Activated naive CD4-positive, alpha-beta T cell treated with anti-CD3 and anti-CD28 coated beads, Interleukin-2, amount 50 U/mL, for 72 hours (primary cell): ENCODE results near the gene MR1. TPM values are rescaled to one million over a fixed set of nuclear protein-coding genes. Genes with fewer than 3 reads are reported as not detected.

Experiments used
- ATAC-seq, 2 donors: fragments of 150-1000 bp; cut with Tn5 transposase; 2 replicates each; pipeline ENCODE4 v1.10.0; 2021; ENCODE audit warnings: mild to moderate bottlenecking in 2 of 2, moderate library complexity in 2 of 2
- DNase-seq, 2 donors: peaks; one replicate each; pipeline ENCODE4 v3.0.0; 2021 to 2022; ENCODE audit warnings: low spot score in 2 of 2
- H3K27ac Mint-ChIP-seq, 2 donors: one replicate each; pipeline ENCODE4 v1.8.0; 2022; ENCODE audit warnings: mild to moderate bottlenecking in 2 of 2, mixed read lengths in 2 of 2
- H3K36me3 Mint-ChIP-seq, 2 donors: one replicate each; pipeline ENCODE4 v1.8.0; 2022; ENCODE audit warnings: mixed read lengths in 2 of 2
- H3K9me3 Mint-ChIP-seq, 2 donors: one replicate each; pipeline ENCODE4 v1.8.0; 2022; ENCODE audit warnings: mixed read lengths in 2 of 2
- total RNA-seq, 2 donors: library from RNA; stranded (reverse); gene quantifications; one replicate each; pipeline ENCODE4 v1.2.3, GENCODE V29; 2022

The MR1 gene
- total RNA-seq, 2 donors from 2014 or later, result 13.5 to 27.4 TPM

- Mint-ChIP-seq H3K9me3 (no peaks in the 10 kb centered on the region), H3K27ac (peak overlapping the region; percentile 1 to 100), H3K36me3 (peaks cover 45 to 57% of the 10 kb centered on the region in 2 donors)
- ATAC-seq, result no peak
- DNase-seq, result no peak
Observed at GRCh38 chr1:181092883-181093458, 59.2 kb downstream of the MR1 start.

- Mint-ChIP-seq H3K36me3 (peaks cover 43 to 49% of the 10 kb centered on the region in 2 donors), H3K27ac (no peak overlapping the region), H3K9me3 (no peaks in the 10 kb centered on the region)
- no peak for DNase-seq
- ATAC-seq, result no peak
Observed at GRCh38 chr1:181094416-181095212, 60.8 kb downstream of the MR1 start.

GRCh38 chr1:181095260-181095659 lies 61.5 kb downstream of the MR1 start:
- ATAC-seq, result no peak
- H3K36me3 Mint-ChIP-seq, result peaks cover 37 to 42% of the 10 kb centered on the region in 2 donors

GRCh38 chr1:181095763-181096184 lies 62.0 kb downstream of the MR1 start:
- H3K9me3 Mint-ChIP-seq, result no peaks in the 10 kb centered on the region
- DNase-seq (no peak), ATAC-seq (no peak)
- peaks cover 34 to 37% of the 10 kb centered on the region in 2 donors for H3K36me3 Mint-ChIP-seq
- no peak overlapping the region for H3K27ac Mint-ChIP-seq

More at GRCh38 chr1:181095260-181095659, 61.5 kb downstream of the MR1 start:
- H3K27ac Mint-ChIP-seq, result no peak overlapping the region
- DNase-seq, result no peak
- no peaks in the 10 kb centered on the region for H3K9me3 Mint-ChIP-seq

GRCh38 chr1:181097242-181097641 lies 63.5 kb downstream of the MR1 start:
- peaks cover 19 to 22% of the 10 kb centered on the region in 2 donors for H3K36me3 Mint-ChIP-seq
- H3K27ac Mint-ChIP-seq, result peak overlapping the region in 1 of 2 donors; percentile 99
- DNase-seq (no peak), ATAC-seq (no peak)
- no peaks in the 10 kb centered on the region for H3K9me3 Mint-ChIP-seq

GRCh38 chr1:181099152-181100014 lies 65.6 kb downstream of the MR1 start:
- peaks cover 2 to 9% of the 10 kb centered on the region in 2 donors for H3K36me3 Mint-ChIP-seq
- DNase-seq (peak; percentile 46 to 75), ATAC-seq (peak; percentile 80 to 89)
- H3K27ac Mint-ChIP-seq, result peak overlapping the region; percentile 95 to 99
- H3K9me3 Mint-ChIP-seq, result no peaks in the 10 kb centered on the region

GRCh38 chr1:181100015-181100905 lies 66.5 kb downstream of the MR1 start:
- ATAC-seq (peak; percentile 23 to 41), DNase-seq (no peak)
- peaks cover 0 to 7% of the 10 kb centered on the region in 2 donors for H3K36me3 Mint-ChIP-seq
- no peaks in the 10 kb centered on the region for H3K9me3 Mint-ChIP-seq
- H3K27ac Mint-ChIP-seq, result peak overlapping the region; percentile 95 to 99

- H3K27ac Mint-ChIP-seq, result peak overlapping the region in 1 of 2 donors; percentile 99
- H3K36me3 Mint-ChIP-seq, result peaks cover 0 to 7% of the 10 kb centered on the region in 2 donors
- DNase-seq, result no peak
- ATAC-seq, result no peak
- H3K9me3 Mint-ChIP-seq, result no peaks in the 10 kb centered on the region
Observed at GRCh38 chr1:181100934-181101333, 67.2 kb downstream of the MR1 start.

- Mint-ChIP-seq H3K27ac (peak overlapping the region in 1 of 2 donors; percentile 99), H3K36me3 (peaks cover 0 to 7% of the 10 kb centered on the region in 2 donors), H3K9me3 (no peaks in the 10 kb centered on the region)
- DNase-seq (no peak), ATAC-seq (no peak)
Observed at GRCh38 chr1:181101581-181102226, 67.9 kb downstream of the MR1 start.

GRCh38 chr1:181102841-181103240 lies 69.1 kb downstream of the MR1 start:
- H3K27ac Mint-ChIP-seq, result peak overlapping the region in 1 of 2 donors; percentile 23
- peaks cover 0 to 5% of the 10 kb centered on the region in 2 donors for H3K36me3 Mint-ChIP-seq
- DNase-seq, result no peak
- ATAC-seq, result no peak
- no peaks in the 10 kb centered on the region for H3K9me3 Mint-ChIP-seq

GRCh38 chr1:181103399-181103798 lies 69.6 kb downstream of the MR1 start:
- DNase-seq, result no peak
- Mint-ChIP-seq H3K36me3 (no peaks in the 10 kb centered on the region), H3K27ac (peak overlapping the region in 1 of 2 donors; percentile 23), H3K9me3 (no peaks in the 10 kb centered on the region)
- ATAC-seq, result no peak

GRCh38 chr1:181104042-181104789 lies 70.4 kb downstream of the MR1 start:
- no peaks in the 10 kb centered on the region for H3K36me3 Mint-ChIP-seq
- H3K9me3 Mint-ChIP-seq, result no peaks in the 10 kb centered on the region
- peak; percentile 5 to 17 for ATAC-seq

GRCh38 chr1:181104790-181105133 lies 71.0 kb downstream of the MR1 start:
- H3K27ac Mint-ChIP-seq, result peak overlapping the region; percentile 61 to 76
- DNase-seq (peak; percentile 51 to 62), ATAC-seq (no peak)
- no peaks in the 10 kb centered on the region for H3K36me3 Mint-ChIP-seq
- no peaks in the 10 kb centered on the region for H3K9me3 Mint-ChIP-seq

More at GRCh38 chr1:181104042-181104789, 70.4 kb downstream of the MR1 start:
- peak overlapping the region; percentile 61 to 76 for H3K27ac Mint-ChIP-seq
- DNase-seq, result no peak

GRCh38 chr1:181105134-181106021 lies 71.6 kb downstream of the MR1 start:
- peak; percentile 89 to 90 for DNase-seq
- peak; percentile 83 to 90 for ATAC-seq
- H3K9me3 Mint-ChIP-seq, result no peaks in the 10 kb centered on the region
- H3K27ac Mint-ChIP-seq, result peak overlapping the region; percentile 78 to 90
- H3K36me3 Mint-ChIP-seq, result no peaks in the 10 kb centered on the region
